WTC11 (cell line): Measurements from ENCODE around the gene AGBL1. TPM values are rescaled to one million over a fixed set of nuclear protein-coding genes. Genes with fewer than 3 reads are reported as not detected.

Source experiments
- ATAC-seq: fragments of 200-7000 bp; cut with Tn5 transposase; 2 replicates; pipeline ENCODE4 v1.10.0; 2021; ENCODE audit warnings: mild to moderate bottlenecking, moderate library complexity
- CTCF ChIA-PET: fragments of 300-600 bp; sonication (Branson Sonifier 250); formaldehyde crosslinking; loops from one replicate; lab custom pipeline; 2021; ENCODE audit warnings: antibody characterized with exemption; lab: Charles Lee
- POLR2A ChIA-PET: fragments of 350-600 bp; sonication (Branson Sonifier 250); formaldehyde crosslinking; loops from one replicate; lab custom pipeline; 2021; ENCODE audit warnings: antibody characterized with exemption; lab: Charles Lee
- DNase-seq: peaks from one replicate; pipeline ENCODE4 v3.0.0; 2021; ENCODE audit warnings: low spot score
- H3K27ac Mint-ChIP-seq: 2 replicates; pipeline ENCODE4 v1.8.0; 2021; ENCODE audit warnings: mixed read lengths
- H3K27me3 Mint-ChIP-seq: 2 replicates; pipeline ENCODE4 v1.8.0; 2021; ENCODE audit warnings: low read depth, mild to moderate bottlenecking, moderate library complexity, mixed read lengths
- H3K36me3 Mint-ChIP-seq: 2 replicates; pipeline ENCODE4 v1.8.0; 2021; ENCODE audit warnings: mixed read lengths
- H3K4me1 Mint-ChIP-seq: 2 replicates; pipeline ENCODE4 v1.8.0; 2022; ENCODE audit warnings: mixed read lengths
- H3K4me3 Mint-ChIP-seq: 2 replicates; pipeline ENCODE4 v1.8.0; 2021; ENCODE audit warnings: mild to moderate bottlenecking, moderate library complexity, mixed read lengths
- H3K9me3 Mint-ChIP-seq: 2 replicates; pipeline ENCODE4 v1.8.0; 2021; ENCODE audit warnings: mixed read lengths
- CREM ChIP-seq: sonication (generic); formaldehyde crosslinking; IDR thresholded peaks from 2 replicates; pipeline ENCODE4 v1.8.1; 2022; ENCODE audit warnings: mild to moderate bottlenecking, missing genetic modification reagents, moderate library complexity
- E2F4 ChIP-seq: sonication (generic); formaldehyde crosslinking; IDR thresholded peaks from 2 replicates; pipeline ENCODE4 v1.8.1; 2022; ENCODE audit warnings: low read depth, mild to moderate bottlenecking, moderate library complexity, missing genetic modification reagents, borderline replicate concordance
- E2F5 ChIP-seq: sonication (generic); formaldehyde crosslinking; IDR thresholded peaks from 2 replicates; pipeline ENCODE4 v1.8.1; 2022; ENCODE audit warnings: mild to moderate bottlenecking, moderate library complexity, missing genetic modification reagents
- ELF4 ChIP-seq: sonication (generic); formaldehyde crosslinking; IDR thresholded peaks from 2 replicates; pipeline ENCODE4 v1.8.1; 2022; ENCODE audit warnings: low read depth, mild to moderate bottlenecking, moderate library complexity, missing genetic modification reagents
- ERG ChIP-seq: fragments of 250-450 bp; sonication (Bioruptor Pico); IDR thresholded peaks from 2 replicates; pipeline ENCODE4 v1.8.0; 2021; ENCODE audit warnings: mild to moderate bottlenecking
- GABPB1 ChIP-seq: sonication (generic); formaldehyde crosslinking; IDR thresholded peaks from 2 replicates; pipeline ENCODE4 v1.8.1; 2023; ENCODE audit warnings: mild to moderate bottlenecking, missing genetic modification reagents
- JAZF1 ChIP-seq: fragments of 250-450 bp; sonication (Bioruptor Pico); IDR thresholded peaks from 2 replicates; pipeline ENCODE4 v1.9.0; 2021; ENCODE audit warnings: moderate library complexity, mild to moderate bottlenecking, inconsistent platforms
- KAT7 ChIP-seq: sonication (generic); formaldehyde crosslinking; IDR thresholded peaks from 2 replicates; pipeline ENCODE4 v1.8.1; 2023; ENCODE audit warnings: missing genetic modification reagents, mild to moderate bottlenecking, borderline replicate concordance
- MAX ChIP-seq: sonication (generic); formaldehyde crosslinking; IDR thresholded peaks from 2 replicates; pipeline ENCODE4 v1.8.0; 2022; ENCODE audit warnings: mild to moderate bottlenecking, missing genetic modification reagents
- NR1H2 ChIP-seq: sonication (generic); formaldehyde crosslinking; IDR thresholded peaks from 2 replicates; pipeline ENCODE4 v1.9.0; 2021; ENCODE audit warnings: mild to moderate bottlenecking, moderate library complexity, missing genetic modification reagents
- SP1 ChIP-seq: sonication (generic); formaldehyde crosslinking; conservative IDR thresholded peaks from 2 replicates; pipeline ENCODE4 v1.8.1; 2022; ENCODE audit warnings: missing genetic modification reagents
- TEAD1 ChIP-seq: sonication (generic); formaldehyde crosslinking; IDR thresholded peaks from 2 replicates; pipeline ENCODE4 v1.8.0; 2022; ENCODE audit warnings: mild to moderate bottlenecking, missing genetic modification reagents
- TEAD4 ChIP-seq: sonication (generic); formaldehyde crosslinking; IDR thresholded peaks from 2 replicates; pipeline ENCODE4 v1.8.0; 2022; ENCODE audit warnings: mild to moderate bottlenecking, missing genetic modification reagents
- USF2 ChIP-seq: sonication (generic); formaldehyde crosslinking; IDR thresholded peaks from 2 replicates; pipeline ENCODE4 v1.8.1; 2023; ENCODE audit warnings: mild to moderate bottlenecking, missing genetic modification reagents, moderate library complexity
- ZBTB21 ChIP-seq: sonication (generic); formaldehyde crosslinking; IDR thresholded peaks from 2 replicates; pipeline ENCODE4 v1.8.1; 2023; ENCODE audit warnings: mild to moderate bottlenecking, missing genetic modification reagents, borderline replicate concordance
- ZNF138 ChIP-seq: sonication (generic); formaldehyde crosslinking; conservative IDR thresholded peaks from 2 replicates; pipeline ENCODE4 v1.8.1; 2022; ENCODE audit warnings: mild to moderate bottlenecking, moderate library complexity, missing genetic modification reagents
- ZNF232 ChIP-seq: sonication (generic); formaldehyde crosslinking; IDR thresholded peaks from 2 replicates; pipeline ENCODE4 v1.8.0; 2022; ENCODE audit warnings: mild to moderate bottlenecking, missing genetic modification reagents
- ZNF263 ChIP-seq: sonication (generic); formaldehyde crosslinking; IDR thresholded peaks from 2 replicates; pipeline ENCODE4 v1.8.1; 2022; ENCODE audit warnings: low read depth, mild to moderate bottlenecking, moderate library complexity, missing genetic modification reagents
- ZNF317 ChIP-seq: sonication (generic); formaldehyde crosslinking; IDR thresholded peaks from 2 replicates; pipeline ENCODE4 v1.8.1; 2023; ENCODE audit warnings: low read depth, mild to moderate bottlenecking, moderate library complexity, missing genetic modification reagents, borderline replicate concordance
- ZNF416 ChIP-seq: fragments of 250-450 bp; sonication (Bioruptor Pico); IDR thresholded peaks from 2 replicates; pipeline ENCODE4 v1.9.0; 2021; ENCODE audit warnings: mild to moderate bottlenecking, inconsistent platforms
- ZNF423 ChIP-seq: fragments of 250-450 bp; sonication (Bioruptor Pico); IDR thresholded peaks from 2 replicates; pipeline ENCODE4 v2.1.2; 2022; ENCODE audit warnings: mild to moderate bottlenecking, moderate library complexity
- ZNF425 ChIP-seq: fragments of 250-450 bp; sonication (Bioruptor Pico); conservative IDR thresholded peaks from 2 replicates; pipeline ENCODE4 v1.9.0; 2021; ENCODE audit warnings: mild to moderate bottlenecking
- ZNF512 ChIP-seq: sonication (generic); formaldehyde crosslinking; IDR thresholded peaks from 2 replicates; pipeline ENCODE4 v1.8.1; 2022; ENCODE audit warnings: missing genetic modification reagents, borderline replicate concordance
- ZNF671 ChIP-seq: fragments of 250-450 bp; sonication (Bioruptor Pico); IDR thresholded peaks from 2 replicates; pipeline ENCODE4 v1.8.0; 2021; ENCODE audit warnings: mild to moderate bottlenecking
- total RNA-seq: library from RNA; stranded (reverse); gene quantifications from 3 replicates; pipeline ENCODE4 v1.2.3, GENCODE V29; 2021

The AGBL1 gene
- total RNA-seq, 1 experiment from 2014 or later: not detected

GRCh38 chr15:86885616-86886015 is 805.9 kb downstream of the AGBL1 start:
- DNase-seq (no peak), ATAC-seq (no peak)
- Mint-ChIP-seq H3K4me1 (no peaks in the 10 kb centered on the region), H3K27ac (no peak overlapping the region), H3K36me3 (no peaks in the 10 kb centered on the region), H3K27me3 (no peaks in the 10 kb centered on the region; the same call in 1 of the 2 replicates), H3K9me3 (no peaks in the 10 kb centered on the region), H3K4me3 (no peak overlapping the region)
- no peak for TF ChIP-seq GABPB1 (CRISPR knock-in tag)
- TF ChIP-seq E2F4 (CRISPR knock-in tag): no peak
- TF ChIP-seq SP1 (CRISPR knock-in tag): no peak
- TF ChIP-seq ZNF671 (CRISPR knock-in tag): no peak
- no peak for TF ChIP-seq ZBTB21 (CRISPR knock-in tag)
- no peak for TF ChIP-seq ZNF425 (CRISPR knock-in tag)
- TF ChIP-seq ZNF512 (CRISPR knock-in tag): no peak
- no peak for TF ChIP-seq ZNF317 (CRISPR knock-in tag)
- TF ChIP-seq ELF4 (CRISPR knock-in tag): no peak
- TF ChIP-seq NR1H2 (CRISPR knock-in tag): no peak
- TF ChIP-seq ZNF263 (CRISPR knock-in tag): no peak
- no peak for TF ChIP-seq KAT7
- TF ChIP-seq CREM (CRISPR knock-in tag): no peak
- no peak for TF ChIP-seq ZNF423
- TF ChIP-seq ZNF232 (CRISPR knock-in tag): no peak
- CTCF ChIA-PET: no interaction called here
- POLR2A ChIA-PET: no interaction called here

- no peaks in the 10 kb centered on the region for H3K36me3 Mint-ChIP-seq
- 0 out of 2 replicates have a peak overlapping the region, but pooled peaks have one; percentile 3 for H3K4me3 Mint-ChIP-seq
- CTCF ChIA-PET: no interaction called here
- peak overlapping the region; percentile 51; the same call in 1 of the 2 replicates for H3K27ac Mint-ChIP-seq
- POLR2A ChIA-PET: no interaction called here
- H3K9me3 Mint-ChIP-seq: no peaks in the 10 kb centered on the region
- DNase-seq: no peak
- no peaks in the 10 kb centered on the region for H3K27me3 Mint-ChIP-seq
- peaks cover 29% of the 10 kb centered on the region for H3K4me1 Mint-ChIP-seq
- peak; percentile 77 for ATAC-seq
- TF ChIP-seq MAX: no peak
- TF ChIP-seq ZNF138 (CRISPR knock-in tag): no peak
- TF ChIP-seq ZNF416 (CRISPR knock-in tag): no peak
- no peak for TF ChIP-seq E2F5
- TF ChIP-seq USF2: no peak
- TF ChIP-seq TEAD1: no peak
- TF ChIP-seq JAZF1: no peak
- no peak for TF ChIP-seq ZNF263 (CRISPR knock-in tag)
- no peak for TF ChIP-seq ERG (CRISPR knock-in tag)
- no peak for TF ChIP-seq KAT7
- no peak for TF ChIP-seq TEAD4 (CRISPR knock-in tag)
Measured at GRCh38 chr15:86892774-86893449, 813.2 kb downstream of the AGBL1 start.
